ENCODE data around the gene NPAS3.

- TF ChIP-seq POLR2AphosphoS5 (IDR thresholded peaks at IDR 0.05) (no peak), POLR2A (IDR thresholded peaks at IDR 0.05) (no peak)
These were observed 409.1 kb downstream of the NPAS3 start for GRCh38 chr14:33347796-33348195.
